OCI-LY3 (cell line): Measurements from ENCODE around the gene TBCE.

Experiments used
- H2AFZ ChIP-seq: fragments of 200-600, 300-600 bp; shearing (Covaris generic); 2 replicates; pipeline ENCODE4 v1.6.0; 2014; ENCODE audit warnings: antibody characterized with exemption, low read depth, low read length
- H3K27ac ChIP-seq: fragments of 200-600, 300-600 bp; sonication (generic); 2 replicates; pipeline ENCODE4 v1.5.1; 2014; ENCODE audit warnings: mild to moderate bottlenecking, low read length, moderate library complexity, mixed read lengths
- H3K27me3 ChIP-seq: fragments of 200-600, 300-600 bp; sonication (generic); 2 replicates; pipeline ENCODE4 v1.6.1; 2014; ENCODE audit warnings: low read depth, low read length, mixed read lengths
- H3K36me3 ChIP-seq: fragments of 200-600, 300-600 bp; sonication (generic); replicated peaks from 2 replicates; pipeline ENCODE3; 2014; ENCODE audit warnings: low read depth, low read length, mixed read lengths
- H3K4me1 ChIP-seq: fragments of 300-600, 200-600 bp; sonication (generic); 2 replicates; pipeline ENCODE4 v1.6.1; 2014; ENCODE audit warnings: low read length, mixed read lengths
- H3K4me2 ChIP-seq: fragments of 200-600, 300-600 bp; sonication (generic); 2 replicates; pipeline ENCODE4 v1.6.1; 2014; ENCODE audit warnings: low read length, mixed read lengths
- H3K4me3 ChIP-seq: fragments of 300-600, 200-600 bp; sonication (generic); 2 replicates; pipeline ENCODE4 v1.5.1; 2014; ENCODE audit warnings: antibody characterized with exemption, mild to moderate bottlenecking, low read length, moderate library complexity
- H3K79me2 ChIP-seq: fragments of 300-600, 200-600 bp; shearing (Covaris generic); 2 replicates; pipeline ENCODE4 v1.6.1; 2014; ENCODE audit warnings: mild to moderate bottlenecking, low read length, mixed read lengths
- H3K9ac ChIP-seq: fragments of 300-600, 200-600 bp; shearing (Covaris generic); 2 replicates; pipeline ENCODE4 v1.6.0; 2014; ENCODE audit warnings: mild to moderate bottlenecking, low read length, moderate library complexity
- H3K9me3 ChIP-seq: fragments of 200-600, 300-600 bp; shearing (Covaris generic); 2 replicates; pipeline ENCODE4 v1.6.1; 2014; ENCODE audit warnings: low read length, mixed read lengths; ENCODE audit not compliant: insufficient read depth
- H4K20me1 ChIP-seq: fragments of 200-600, 300-600 bp; sonication (generic); 2 replicates; pipeline ENCODE4 v1.6.1; 2016; ENCODE audit warnings: low read length, mixed read lengths; ENCODE audit not compliant: insufficient read depth
- CTCF ChIP-seq: fragments of 200-600, 300-600 bp; sonication (generic); IDR thresholded peaks from 2 replicates; pipeline ENCODE4 v1.5.1; 2014; ENCODE audit warnings: antibody characterized with exemption, low read length, low read depth
- EZH2phosphoT487 ChIP-seq: fragments of 200-600 bp; shearing (Covaris generic); IDR thresholded peaks from 2 replicates; pipeline ENCODE4 v1.6.1; 2018; ENCODE audit warnings: antibody characterized with exemption, mixed run types, low read depth

TBCE gene

DNA sequence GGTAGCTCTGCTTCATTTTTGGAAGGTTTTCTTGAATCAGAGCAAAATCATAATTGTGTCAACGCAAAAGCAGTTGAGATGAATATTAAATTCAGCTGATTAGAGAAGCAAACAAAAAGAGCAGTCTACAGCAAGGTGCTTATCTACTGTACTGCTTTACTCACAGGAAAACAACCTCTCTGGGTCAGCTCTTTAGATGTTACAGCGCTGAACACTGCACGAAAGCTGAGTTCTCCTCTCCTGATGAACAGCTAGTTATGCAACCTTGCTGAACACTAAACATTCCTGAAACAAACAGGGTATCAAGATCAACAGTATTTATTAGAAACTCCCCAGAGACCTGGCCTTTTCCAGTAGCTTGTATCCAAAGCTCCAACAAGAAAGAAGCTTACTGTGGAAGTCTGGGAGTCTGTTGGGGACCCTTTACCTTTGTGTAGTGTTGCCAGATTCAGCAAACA lies 41.3 kb downstream of the TBCE start:
- TF ChIP-seq EZH2phosphoT487 (no peak), CTCF (no peak)
- no peak overlapping the region for H3K4me2 ChIP-seq
- no peaks in the 10 kb centered on the region for H4K20me1 ChIP-seq
- H3K79me2 ChIP-seq: no peaks in the 10 kb centered on the region
- H2AFZ ChIP-seq: no peak overlapping the region
- H3K9ac ChIP-seq: no peak overlapping the region
- H3K4me3 ChIP-seq: no peak overlapping the region
- H3K27ac ChIP-seq: no peak overlapping the region
- H3K9me3 ChIP-seq: no peaks in the 10 kb centered on the region
- H3K4me1 ChIP-seq: no peaks in the 10 kb centered on the region
- H3K36me3 ChIP-seq: no peaks in the 10 kb centered on the region
- no peaks in the 10 kb centered on the region for H3K27me3 ChIP-seq

GRCh38 chr1:235409042-235409820 lies 42.0 kb downstream of the TBCE start:
- Histone ChIP-seq H2AFZ (no peak overlapping the region), H3K4me1 (no peaks in the 10 kb centered on the region), H3K79me2 (no peaks in the 10 kb centered on the region), H3K27ac (no peak overlapping the region), H3K9ac (no peak overlapping the region), H3K4me2 (no peak overlapping the region), H3K27me3 (no peaks in the 10 kb centered on the region), H4K20me1 (no peaks in the 10 kb centered on the region), H3K4me3 (no peak overlapping the region), H3K9me3 (no peaks in the 10 kb centered on the region), H3K36me3 (peaks cover under 1% of the 10 kb centered on the region)
- TF ChIP-seq CTCF: no peak

DNA sequence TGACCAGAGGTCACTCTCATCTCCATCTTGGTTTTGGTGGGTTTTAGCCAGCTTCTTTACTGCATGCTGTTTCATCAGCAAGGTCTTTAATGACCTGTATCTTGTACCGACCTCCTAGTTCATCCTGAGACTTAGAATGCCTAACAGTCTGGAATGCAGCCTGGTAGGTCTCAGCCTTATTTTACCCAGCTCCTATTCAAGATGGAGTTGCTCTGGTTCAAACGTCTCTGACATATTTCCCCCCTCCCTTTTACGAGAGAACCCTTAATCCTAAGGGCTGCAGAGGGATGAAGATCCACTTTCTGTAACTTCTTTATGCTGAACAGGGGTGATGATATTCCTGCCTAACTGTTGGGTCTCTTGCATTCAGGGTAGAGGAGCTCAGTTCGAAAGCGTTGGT lies 43.2 kb downstream of the TBCE start:
- H3K36me3 ChIP-seq: peaks cover 6% of the 10 kb centered on the region
- H4K20me1 ChIP-seq: no peaks in the 10 kb centered on the region
- H3K9me3 ChIP-seq: no peaks in the 10 kb centered on the region
- H3K4me1 ChIP-seq: no peaks in the 10 kb centered on the region
- H3K9ac ChIP-seq: no peak overlapping the region
- H2AFZ ChIP-seq: no peak overlapping the region
- H3K4me2 ChIP-seq: no peak overlapping the region
- no peak overlapping the region for H3K27ac ChIP-seq
- H3K27me3 ChIP-seq: no peaks in the 10 kb centered on the region
- no peak overlapping the region for H3K4me3 ChIP-seq
- no peak for TF ChIP-seq CTCF
- no peak for TF ChIP-seq EZH2phosphoT487
- H3K79me2 ChIP-seq: no peaks in the 10 kb centered on the region

DNA sequence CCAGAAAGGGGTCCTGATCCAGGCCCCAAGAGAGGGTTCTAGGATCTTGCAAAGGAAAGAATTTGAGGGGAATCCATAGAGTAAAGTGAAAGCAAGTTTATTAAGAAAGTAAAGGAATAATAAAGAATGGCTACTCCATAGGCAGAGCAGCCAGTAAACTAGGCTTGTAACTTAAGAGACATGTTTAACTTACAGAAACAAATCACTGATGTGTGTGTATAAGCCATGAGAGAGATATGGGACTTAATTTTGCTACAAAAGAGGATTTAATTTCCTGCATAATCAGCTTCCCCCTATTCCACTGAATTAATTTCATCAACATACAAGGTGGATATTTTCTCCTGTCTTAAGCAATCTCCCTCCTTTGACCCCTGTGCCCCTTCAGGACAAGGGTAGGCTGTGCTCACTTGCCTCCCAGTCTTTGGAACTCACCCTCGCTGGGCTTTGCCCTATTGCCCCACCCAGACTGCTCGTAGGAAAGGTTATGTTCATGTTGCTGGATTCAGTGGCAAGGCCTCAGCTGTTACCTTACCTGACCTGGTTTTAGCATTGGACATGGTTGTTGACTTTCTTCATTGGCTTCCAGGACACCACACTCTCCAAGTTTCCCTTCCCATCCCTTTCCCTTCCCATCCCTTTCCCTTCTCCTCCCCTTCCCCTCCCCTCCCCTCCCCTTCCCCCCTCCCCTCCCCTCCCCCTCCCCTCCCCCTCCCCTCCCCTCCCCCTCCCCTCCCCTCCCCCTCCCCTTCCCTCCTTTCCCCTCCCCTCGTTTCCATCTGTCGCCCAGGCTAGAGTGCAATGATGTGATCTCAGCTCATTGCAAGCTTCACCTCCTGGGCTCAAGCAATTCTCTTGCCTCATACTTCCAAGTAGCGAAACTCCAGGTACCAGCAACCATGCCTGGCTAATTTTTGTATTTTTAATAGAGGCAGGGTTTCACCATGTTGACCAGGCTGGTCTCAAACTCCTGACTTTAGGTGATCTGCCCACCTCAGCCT lies 44.6 kb downstream of the TBCE start:
- no peaks in the 10 kb centered on the region for H3K27me3 ChIP-seq
- TF ChIP-seq EZH2phosphoT487 (no peak), CTCF (no peak)
- H3K9me3 ChIP-seq: no peaks in the 10 kb centered on the region
- H3K4me3 ChIP-seq: no peak overlapping the region
- H2AFZ ChIP-seq: no peak overlapping the region
- H3K4me2 ChIP-seq: no peak overlapping the region
- H3K79me2 ChIP-seq: no peaks in the 10 kb centered on the region
- peaks cover 6% of the 10 kb centered on the region for H3K36me3 ChIP-seq
- no peaks in the 10 kb centered on the region for H3K4me1 ChIP-seq
- H4K20me1 ChIP-seq: no peaks in the 10 kb centered on the region
- no peak overlapping the region for H3K9ac ChIP-seq
- H3K27ac ChIP-seq: no peak overlapping the region
